HAP-1 (cell line): ENCODE results near the gene PDCD11.

Source experiments
- DNase-seq, 2 experiments: peaks; one replicate each; pipeline ENCODE4 v3.0.0-alpha.2; 2016 to 2020; ENCODE audit warnings: low spot score in 2 of 2
- H3K27me3 ChIP-seq: fragments of 250-450 bp; sonication (Bioruptor Pico); 2 replicates; pipeline ENCODE4 v1.5.1; 2020; ENCODE audit warnings: low read depth, mild to moderate bottlenecking, moderate library complexity
- H3K36me3 ChIP-seq: fragments of 250-450 bp; sonication (Bioruptor Pico); replicated peaks from 2 replicates; pipeline ENCODE4 v1.5.1; 2020; ENCODE audit warnings: mild to moderate bottlenecking
- H3K4me1 ChIP-seq: fragments of 250-450 bp; sonication (Bioruptor Pico); 2 replicates; pipeline ENCODE4 v1.5.1; 2020; ENCODE audit warnings: mild to moderate bottlenecking
- H3K4me3 ChIP-seq: fragments of 250-450 bp; sonication (Bioruptor Pico); 2 replicates; pipeline ENCODE4 v1.5.1; 2020; ENCODE audit warnings: mild to moderate bottlenecking, moderate library complexity
- H3K9me3 ChIP-seq: fragments of 250-450 bp; sonication (Bioruptor Pico); 2 replicates; pipeline ENCODE4 v1.5.1; 2020; ENCODE audit warnings: mild to moderate bottlenecking, moderate library complexity
- in situ Hi-C: fragments of 300-500 bp; cut with MboI; formaldehyde crosslinking; loops from 3 replicates; pipeline ENCODE4 v1.14.3; 2020; ENCODE audit warnings: low sequenced_read_pairs, inconsistent platforms, mixed read lengths

The PDCD11 gene

DNA sequence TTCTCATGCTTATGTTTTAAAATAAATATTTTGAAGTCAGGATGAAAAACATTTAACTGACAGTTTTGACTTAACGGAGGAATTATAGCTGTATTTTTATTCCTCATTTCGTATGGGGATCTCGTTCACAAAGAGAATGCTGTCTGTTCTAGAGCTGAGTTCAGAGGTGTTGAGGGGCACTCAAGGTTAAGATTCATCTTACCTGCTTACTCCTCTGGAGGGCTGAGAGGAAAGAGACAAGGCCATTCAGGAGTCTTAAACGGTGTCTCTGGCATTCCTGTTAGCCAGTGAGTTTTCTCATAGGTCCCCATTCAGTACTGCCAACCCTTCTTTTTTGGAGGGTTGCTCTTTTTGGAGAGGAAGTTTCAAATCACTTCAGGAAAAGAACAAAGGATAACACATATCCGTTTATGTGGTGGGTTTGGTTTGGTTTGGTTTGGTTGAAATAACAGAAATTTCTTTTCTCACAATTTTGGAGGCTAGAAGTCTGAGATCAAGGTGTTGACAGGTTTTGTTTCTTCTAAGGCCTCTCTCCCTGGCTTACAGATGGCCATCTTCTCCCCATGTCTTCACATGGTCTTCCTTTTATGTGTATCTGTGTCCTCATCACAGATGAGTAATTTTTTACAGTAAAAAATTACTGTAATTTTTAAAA lies 32.7 kb downstream of the PDCD11 start:
- peaks cover 4% of the 10 kb centered on the region; the same call in 1 of the 2 replicates for H3K4me1 ChIP-seq
- peaks cover 93% of the 10 kb centered on the region for H3K36me3 ChIP-seq
- DNase-seq = no peak
- no peaks in the 10 kb centered on the region for H3K27me3 ChIP-seq
- in situ Hi-C loops = no loop called here
- H3K9me3 ChIP-seq = no peaks in the 10 kb centered on the region
- no peak overlapping the region for H3K4me3 ChIP-seq

DNA sequence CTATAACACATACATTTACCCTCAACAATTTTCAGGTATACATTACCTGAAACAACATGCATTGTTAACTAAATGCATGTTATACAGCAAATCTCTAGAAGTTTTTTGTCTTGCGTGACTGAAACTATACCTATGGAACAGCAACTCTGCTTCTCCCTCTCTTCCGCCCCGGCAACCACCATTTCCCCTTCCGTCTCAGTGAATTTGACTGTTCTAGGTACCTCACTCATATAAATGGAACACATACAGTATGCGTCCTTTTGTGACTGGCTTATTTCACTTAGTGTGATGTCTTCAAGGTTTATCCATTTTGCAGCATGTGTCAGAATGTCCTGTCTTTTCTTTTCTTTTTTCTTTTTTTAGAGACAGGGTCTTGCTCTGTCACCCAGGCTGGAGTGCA lies 33.2 kb downstream of the PDCD11 start:
- in situ Hi-C loops = no loop called here
- H3K27me3 ChIP-seq = no peaks in the 10 kb centered on the region
- no peaks in the 10 kb centered on the region for H3K9me3 ChIP-seq
- DNase-seq = no peak
- H3K36me3 ChIP-seq = peaks cover 93% of the 10 kb centered on the region
- H3K4me1 ChIP-seq = peaks cover 4% of the 10 kb centered on the region; the same call in 1 of the 2 replicates
- no peak overlapping the region for H3K4me3 ChIP-seq

DNA sequence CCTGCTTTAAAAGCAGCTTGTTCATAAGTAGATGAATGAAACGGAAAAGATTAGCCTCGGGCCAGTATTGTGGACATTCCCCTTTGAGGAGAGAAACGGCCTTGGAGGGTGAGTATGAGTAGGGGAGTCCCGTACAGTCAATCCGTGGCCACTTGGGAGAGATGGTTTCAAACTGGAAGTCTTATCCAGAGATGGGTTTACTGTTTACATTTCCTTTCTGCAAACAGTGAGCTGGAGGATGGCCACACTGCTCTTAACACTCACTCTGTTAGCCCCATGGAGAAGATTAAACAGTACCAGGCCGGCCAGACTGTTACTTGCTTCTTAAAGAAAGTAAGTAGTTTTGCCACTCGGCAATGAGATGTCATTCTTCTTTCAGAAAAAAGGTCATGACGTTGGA lies 35.5 kb downstream of the PDCD11 start:
- Histone ChIP-seq H3K27me3 (no peaks in the 10 kb centered on the region), H3K36me3 (peaks cover 93% of the 10 kb centered on the region), H3K9me3 (no peaks in the 10 kb centered on the region), H3K4me1 (peaks cover 4% of the 10 kb centered on the region; the same call in 1 of the 2 replicates), H3K4me3 (no peak overlapping the region)
- DNase-seq = peak in 1 of 2 experiments; percentile 46
- in situ Hi-C loops = no loop called here

DNA sequence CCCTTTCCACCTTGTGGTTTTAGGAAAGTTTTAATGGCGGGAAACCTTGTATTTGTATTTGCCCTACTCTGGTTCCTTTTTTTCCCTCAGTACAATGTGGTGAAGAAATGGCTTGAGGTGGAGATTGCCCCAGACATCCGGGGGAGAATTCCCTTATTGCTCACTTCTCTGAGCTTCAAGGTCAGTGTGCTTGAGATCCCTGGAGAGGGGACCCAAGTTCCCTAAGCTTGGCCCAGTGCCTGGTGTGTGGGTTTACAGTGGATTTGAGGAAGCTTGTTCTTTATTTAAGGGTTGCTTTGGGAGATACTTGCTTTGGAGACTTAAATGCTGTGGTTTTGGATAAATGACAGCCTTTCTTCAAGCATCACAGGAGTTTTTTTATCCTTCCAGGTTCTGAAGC lies 37.4 kb downstream of the PDCD11 start:
- DNase-seq = no peak
- no peak overlapping the region for H3K4me3 ChIP-seq
- peaks cover 94% of the 10 kb centered on the region for H3K36me3 ChIP-seq
- no peaks in the 10 kb centered on the region for H3K9me3 ChIP-seq
- peaks cover 4% of the 10 kb centered on the region; the same call in 1 of the 2 replicates for H3K4me1 ChIP-seq
- in situ Hi-C loops = no loop called here
- H3K27me3 ChIP-seq = no peaks in the 10 kb centered on the region

DNA sequence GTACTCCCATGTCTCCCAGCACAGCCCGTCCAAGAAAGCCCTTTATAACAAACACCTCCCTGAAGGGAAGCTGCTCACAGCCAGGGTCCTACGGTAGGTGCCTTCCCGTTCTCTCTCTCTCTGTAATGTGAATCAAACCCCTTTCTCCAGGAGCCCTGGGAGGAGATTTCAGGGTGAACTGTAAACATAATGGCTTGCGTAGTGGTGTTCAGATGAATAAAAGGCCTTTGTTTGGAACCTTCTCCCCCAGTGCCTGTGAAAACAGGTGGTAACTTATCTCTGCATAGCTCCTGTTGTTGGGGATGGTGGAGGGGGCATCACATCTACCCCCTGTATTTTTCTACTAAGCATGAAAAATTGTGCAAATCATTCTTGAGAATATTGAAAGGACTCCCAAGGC lies 43.4 kb downstream of the PDCD11 start:
- no peaks in the 10 kb centered on the region for H3K27me3 ChIP-seq
- in situ Hi-C loops = no loop called here
- no peak overlapping the region for H3K4me3 ChIP-seq
- peaks cover 94% of the 10 kb centered on the region for H3K36me3 ChIP-seq
- no peaks in the 10 kb centered on the region for H3K4me1 ChIP-seq
- H3K9me3 ChIP-seq = no peaks in the 10 kb centered on the region
- DNase-seq = no peak

DNA sequence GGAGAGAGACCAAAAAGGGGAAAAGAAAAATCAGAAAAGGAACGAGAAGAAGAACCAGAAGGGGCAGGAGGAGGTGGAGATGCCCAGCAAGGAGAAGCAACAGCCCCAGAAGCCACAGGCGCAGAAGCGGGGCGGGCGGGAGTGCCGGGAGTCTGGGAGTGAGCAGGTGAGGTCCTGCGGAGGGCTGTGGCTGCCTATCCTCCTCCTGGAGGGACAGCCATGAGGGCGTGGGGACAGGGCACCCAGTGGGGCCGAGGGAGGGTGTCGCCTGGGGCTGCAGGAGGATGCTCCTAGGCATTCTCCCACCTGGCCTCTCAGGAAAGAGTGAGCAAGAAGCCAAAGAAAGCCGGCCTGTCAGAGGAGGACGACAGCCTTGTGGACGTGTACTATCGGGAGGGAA lies 44.0 kb downstream of the PDCD11 start:
- H3K4me1 ChIP-seq = no peaks in the 10 kb centered on the region
- H3K36me3 ChIP-seq = peaks cover 96% of the 10 kb centered on the region
- no peaks in the 10 kb centered on the region for H3K27me3 ChIP-seq
- DNase-seq = no peak
- no peak overlapping the region for H3K4me3 ChIP-seq
- H3K9me3 ChIP-seq = no peaks in the 10 kb centered on the region
- in situ Hi-C loops = no loop called here

DNA sequence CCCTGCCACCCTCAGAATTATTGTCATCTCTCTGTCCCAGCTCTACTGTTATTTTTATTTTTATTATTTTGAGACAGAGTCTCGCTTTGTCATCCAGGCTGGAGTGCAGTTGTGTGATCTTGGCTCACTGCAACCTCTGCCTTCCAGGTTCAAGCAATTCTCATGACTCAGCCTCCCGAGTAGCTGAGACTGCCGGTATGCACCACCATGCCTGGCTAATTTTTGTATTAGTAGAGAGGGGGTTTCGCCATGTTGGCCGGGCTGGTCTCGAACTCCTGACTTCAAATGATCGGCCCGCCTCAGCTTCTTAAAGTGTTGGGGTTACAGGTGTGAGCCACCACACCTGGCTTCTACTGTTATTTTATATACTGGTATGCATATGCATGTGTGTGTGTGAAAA lies 44.8 kb downstream of the PDCD11 start:
- Histone ChIP-seq H3K36me3 (peaks cover 98% of the 10 kb centered on the region), H3K9me3 (no peaks in the 10 kb centered on the region)
- in situ Hi-C loops = no loop called here

DNA sequence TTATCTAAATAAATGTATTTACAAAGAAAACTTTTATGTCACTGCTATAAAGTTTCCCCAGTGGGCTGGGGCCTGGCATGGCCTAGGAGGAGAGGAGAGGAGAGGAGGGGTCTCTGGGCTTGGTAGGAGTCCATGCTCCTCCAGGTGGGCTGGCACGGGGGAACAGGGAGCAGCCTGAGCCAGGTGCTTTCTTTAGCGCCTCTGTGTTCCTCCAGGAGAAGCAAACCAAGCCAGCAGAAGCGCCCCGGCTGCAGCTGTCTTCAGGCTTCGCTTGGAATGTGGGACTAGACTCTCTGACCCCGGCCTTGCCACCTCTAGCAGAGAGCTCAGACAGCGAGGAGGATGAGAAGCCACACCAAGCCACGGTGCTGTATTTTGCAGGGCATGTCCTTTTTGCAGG lies 45.2 kb downstream of the PDCD11 start:
- H3K4me3 ChIP-seq = no peak overlapping the region
- no peaks in the 10 kb centered on the region for H3K4me1 ChIP-seq
- no peaks in the 10 kb centered on the region for H3K9me3 ChIP-seq
- in situ Hi-C loops = no loop called here
- no peak for DNase-seq
- H3K27me3 ChIP-seq = no peaks in the 10 kb centered on the region
- peaks cover 98% of the 10 kb centered on the region for H3K36me3 ChIP-seq

More for the DNA sequence above, 44.8 kb downstream of the PDCD11 start:
- no peak for DNase-seq
- Histone ChIP-seq H3K27me3 (no peaks in the 10 kb centered on the region), H3K4me1 (no peaks in the 10 kb centered on the region), H3K4me3 (no peak overlapping the region)

DNA sequence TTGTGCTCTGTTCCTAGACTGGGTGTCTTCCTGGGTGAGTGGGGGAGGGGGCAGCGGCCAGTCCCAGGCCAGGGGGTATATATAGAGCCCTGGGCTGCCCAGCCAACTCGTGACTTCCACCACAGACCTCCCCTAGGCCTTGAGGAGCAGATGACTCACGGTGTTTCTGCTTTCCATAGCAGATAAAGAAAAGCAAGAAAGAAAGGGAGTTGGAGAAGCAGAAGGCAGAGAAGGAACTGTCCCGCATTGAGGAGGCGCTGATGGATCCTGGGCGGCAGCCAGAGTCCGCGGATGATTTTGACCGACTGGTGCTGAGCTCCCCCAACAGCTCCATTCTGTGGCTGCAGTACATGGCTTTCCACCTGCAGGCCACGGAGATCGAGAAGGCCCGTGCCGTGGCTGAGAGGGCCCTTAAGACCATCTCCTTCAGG lies 45.6 kb downstream of the PDCD11 start:
- in situ Hi-C loops = no loop called here
- Histone ChIP-seq H3K9me3 (no peaks in the 10 kb centered on the region), H3K36me3 (peaks cover 98% of the 10 kb centered on the region), H3K27me3 (no peaks in the 10 kb centered on the region), H3K4me3 (no peak overlapping the region), H3K4me1 (no peaks in the 10 kb centered on the region)
- DNase-seq = no peak

DNA sequence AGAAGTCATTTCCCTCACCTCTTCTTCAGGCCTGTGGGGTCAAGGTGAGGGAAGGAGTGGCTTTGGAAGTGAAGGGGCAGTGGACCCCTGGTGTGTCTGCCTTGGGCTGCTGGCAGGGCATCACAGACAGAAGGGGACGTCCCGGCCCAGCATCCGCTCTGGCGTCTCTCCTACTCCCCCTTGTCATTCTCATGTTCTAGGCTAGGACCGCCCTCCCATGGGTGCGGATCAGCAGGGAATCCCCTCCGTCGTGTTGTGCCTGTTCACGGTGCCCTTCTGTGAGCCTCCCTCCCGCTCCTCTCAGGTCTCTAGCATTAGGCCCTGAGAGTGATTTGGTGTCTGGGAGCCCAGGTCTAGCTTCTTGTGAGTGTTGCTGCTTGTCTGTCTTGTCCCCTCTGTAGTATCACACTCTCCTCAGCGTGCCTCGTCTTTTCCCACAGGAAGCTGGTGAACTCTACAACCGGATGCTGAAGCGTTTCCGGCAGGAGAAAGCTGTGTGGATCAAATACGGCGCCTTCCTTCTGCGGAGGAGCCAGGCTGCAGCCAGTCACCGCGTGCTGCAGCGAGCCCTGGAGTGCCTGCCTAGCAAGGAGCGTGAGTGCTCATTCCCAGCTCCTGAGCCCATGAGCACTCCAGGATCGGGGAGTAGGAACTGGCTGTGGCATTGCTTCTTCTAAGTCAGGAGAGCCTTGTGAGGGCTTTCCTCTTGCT lies 47.2 kb downstream of the PDCD11 start:
- DNase-seq = no peak
- Histone ChIP-seq H3K9me3 (no peaks in the 10 kb centered on the region), H3K27me3 (no peaks in the 10 kb centered on the region), H3K36me3 (peaks cover 87% of the 10 kb centered on the region), H3K4me1 (no peaks in the 10 kb centered on the region), H3K4me3 (no peak overlapping the region)
- in situ Hi-C loops = no loop called here

DNA sequence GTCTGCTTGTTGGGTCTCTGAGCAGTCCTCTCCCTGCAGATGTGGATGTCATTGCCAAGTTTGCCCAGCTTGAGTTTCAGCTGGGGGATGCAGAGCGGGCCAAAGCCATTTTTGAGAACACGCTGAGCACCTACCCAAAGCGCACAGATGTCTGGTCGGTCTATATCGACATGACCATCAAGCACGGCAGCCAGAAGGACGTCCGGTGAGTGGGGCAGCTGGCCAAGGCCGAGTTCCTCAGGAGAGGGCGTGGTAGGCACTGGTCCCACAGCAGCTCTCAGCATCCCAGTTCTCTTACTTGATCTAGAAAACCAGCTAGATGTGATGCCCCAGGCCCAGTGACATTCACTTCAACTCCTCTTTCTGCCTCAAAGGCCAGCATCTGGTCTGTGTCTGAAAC lies 48.1 kb downstream of the PDCD11 start:
- in situ Hi-C loops = no loop called here
- H3K4me3 ChIP-seq = no peak overlapping the region
- peaks cover 80% of the 10 kb centered on the region for H3K36me3 ChIP-seq
- H3K9me3 ChIP-seq = no peaks in the 10 kb centered on the region
- H3K27me3 ChIP-seq = no peaks in the 10 kb centered on the region
- H3K4me1 ChIP-seq = no peaks in the 10 kb centered on the region
- no peak for DNase-seq

DNA sequence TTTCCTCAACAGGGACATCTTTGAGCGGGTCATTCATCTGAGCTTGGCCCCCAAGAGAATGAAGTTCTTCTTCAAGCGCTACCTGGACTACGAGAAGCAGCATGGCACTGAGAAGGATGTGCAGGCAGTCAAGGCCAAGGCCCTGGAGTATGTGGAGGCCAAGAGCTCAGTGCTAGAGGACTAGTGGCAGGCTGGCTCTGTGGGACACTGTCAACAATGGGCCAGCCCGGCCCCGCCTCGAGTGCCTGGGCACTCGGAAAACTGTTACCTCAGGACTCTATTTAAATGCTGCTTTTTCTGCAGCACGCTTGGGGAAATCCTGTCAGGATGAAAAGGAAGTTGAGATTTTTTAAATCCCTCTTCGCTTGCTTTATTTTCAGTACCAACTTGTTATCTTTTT lies 48.9 kb downstream of the PDCD11 start:
- Histone ChIP-seq H3K36me3 (peaks cover 71% of the 10 kb centered on the region), H3K27me3 (no peaks in the 10 kb centered on the region), H3K4me3 (no peak overlapping the region), H3K9me3 (no peaks in the 10 kb centered on the region), H3K4me1 (no peaks in the 10 kb centered on the region)
- in situ Hi-C loops = no loop called here
- no peak for DNase-seq

DNA sequence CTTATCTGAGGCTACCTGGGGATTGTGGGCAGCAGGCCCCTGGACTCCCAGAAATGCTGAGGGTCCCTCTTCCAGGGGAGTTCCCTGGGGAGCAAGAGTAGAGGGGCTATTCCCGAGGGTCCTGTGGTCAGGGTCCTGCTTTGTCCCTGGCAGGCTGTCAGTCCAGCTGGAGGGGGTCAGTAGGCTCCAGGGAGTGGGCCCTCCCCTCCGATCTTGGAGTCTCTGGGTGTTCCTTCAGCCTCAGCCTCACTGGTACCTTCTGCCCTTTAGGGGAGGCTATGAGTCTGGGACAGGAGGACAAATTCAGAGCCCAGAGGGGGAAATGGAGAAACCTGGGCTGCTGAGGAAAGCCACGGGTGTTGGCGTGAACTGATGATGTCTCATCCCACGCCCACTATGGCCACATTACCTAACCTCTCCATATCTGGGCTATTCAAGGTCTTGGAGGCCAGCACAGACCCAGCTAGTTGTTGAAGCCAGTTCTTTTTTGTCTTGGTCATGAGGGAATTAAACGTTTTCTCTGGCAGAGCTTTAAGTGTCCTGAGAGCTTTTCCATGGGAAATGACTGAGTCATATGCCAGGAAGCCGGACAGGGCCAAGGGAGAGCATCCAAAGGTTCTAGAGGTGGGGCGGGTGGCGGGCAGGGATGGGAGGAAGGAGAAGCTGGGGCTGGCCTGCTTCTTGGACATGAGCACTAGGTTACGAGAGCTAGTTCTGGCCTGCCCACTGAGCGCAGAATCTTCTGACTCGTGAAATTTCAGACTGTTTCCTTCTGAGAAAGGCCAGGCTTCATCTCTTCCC lies 49.5 kb downstream of the PDCD11 start:
- Histone ChIP-seq H3K4me1 (peaks cover 2% of the 10 kb centered on the region; the same call in 1 of the 2 replicates), H3K27me3 (no peaks in the 10 kb centered on the region), H3K36me3 (peaks cover 65% of the 10 kb centered on the region), H3K9me3 (no peaks in the 10 kb centered on the region), H3K4me3 (no peak overlapping the region)
- in situ Hi-C loops = no loop called here
- DNase-seq = no peak

DNA sequence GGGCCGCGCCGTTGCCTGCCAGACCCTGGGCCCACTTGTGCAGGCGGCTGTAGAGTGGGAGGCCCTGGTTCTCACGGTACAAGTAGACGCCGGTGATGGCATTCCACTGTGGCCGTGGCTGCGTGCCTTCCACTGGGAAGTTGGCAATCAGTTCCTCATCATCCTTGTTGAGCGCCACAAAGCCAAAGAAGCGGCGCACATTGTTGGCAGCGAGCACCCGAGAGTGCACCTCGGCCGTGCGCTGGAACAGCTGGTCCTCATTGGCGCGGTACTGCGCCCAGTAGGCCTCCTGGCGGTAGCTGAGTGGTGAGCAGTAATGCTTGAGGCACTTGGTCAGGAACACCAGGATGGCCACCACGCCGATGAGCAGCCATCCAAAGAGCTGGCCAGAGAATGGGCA lies 50.8 kb downstream of the PDCD11 start:
- Histone ChIP-seq H3K36me3 (peaks cover 53% of the 10 kb centered on the region), H3K27me3 (no peaks in the 10 kb centered on the region), H3K4me1 (peaks cover 6% of the 10 kb centered on the region), H3K4me3 (no peak overlapping the region), H3K9me3 (no peaks in the 10 kb centered on the region)
- DNase-seq = no peak
- in situ Hi-C loops = no loop called here
